K562 (cell line): ENCODE measurements around the gene ZSWIM6. TPM values are rescaled to one million over a fixed set of nuclear protein-coding genes. Genes with fewer than 3 reads are reported as not detected.

Experiments
- ATAC-seq: fragments of 200-7000 bp; cut with Tn5 transposase; 3 replicates; pipeline ENCODE4 v1.9.1; 2020; ENCODE audit warnings: moderate library complexity
- BruUV-seq: library from RNA; stranded (reverse); fragments of 400-500 nt; replicated peaks from 2 replicates; lab custom pipeline; 2021; lab: Mats Ljungman, UMichigan
- CTCF ChIA-PET: fragments of 300-600 bp; formaldehyde crosslinking; extraction: SDS; loops from one replicate; lab custom pipeline; 2021; ENCODE audit warnings: low intra/inter-chr PET ratio; lab: Yijun Ruan, JAX
- POLR2A ChIA-PET: fragments of 300-600, 350-650 bp; sonication (Branson Sonifier 250); formaldehyde crosslinking; extraction: SDS; loops from one replicate; lab custom pipeline; 2021; ENCODE audit warnings: antibody characterized with exemption, inconsistent platforms; lab: Yijun Ruan, JAX
- DNase-seq, 4 experiments: peaks; one replicate each; pipeline versions ENCODE4 v3.0.0 to v3.0.0-alpha.2; 2011 to 2018; ENCODE audit warnings: low spot score in 3 of 4, mixed read lengths in 3 of 4; ENCODE audit errors: extremely low read depth in 1 of 4
- FAIRE-seq: peaks from 2 replicates; lab custom pipeline; 2011; peaks lifted over from hg19 to GRCh38; lab: Jason Lieb, UNC
- H2AFZ ChIP-seq: 2 replicates; pipeline ENCODE4 v1.6.0; 2011; ENCODE audit warnings: low read depth, low read length, control low read depth, inconsistent platforms
- H3K27ac ChIP-seq: fragments of 200-600 bp; 3 replicates; pipeline ENCODE4 v1.8.0; 2011; ENCODE audit warnings: low read depth, mild to moderate bottlenecking, control low read depth, inconsistent platforms, low read length, moderate library complexity, mixed read lengths; ENCODE audit errors: extremely low read depth
- H3K27me3 ChIP-seq, 2 experiments: fragments of 300-600 bp in 1 of 2; 2 replicates in 1 of 2; 3 replicates in 1 of 2; pipeline versions ENCODE4 v1.6.0 to v1.8.0; 2011; ENCODE audit warnings: inconsistent platforms in 2 of 2, low read length in 2 of 2, mild to moderate bottlenecking in 1 of 2, mixed read lengths in 1 of 2, moderate library complexity in 1 of 2; ENCODE audit not compliant: control insufficient read depth in 2 of 2, insufficient read depth in 2 of 2
- H3K36me3 ChIP-seq: fragments of 300-600 bp; 3 replicates; pipeline ENCODE4 v1.8.0; 2011; ENCODE audit warnings: mild to moderate bottlenecking, low read length, inconsistent platforms; ENCODE audit not compliant: control insufficient read depth, insufficient read depth
- H3K4me1 ChIP-seq, 2 experiments: fragments of 200-600 bp in 1 of 2; replicated peaks in 1 of 2; 2 replicates in 1 of 2; 3 replicates in 1 of 2; pipeline versions ENCODE4 v1.5.1 to v1.8.0; 2011; ENCODE audit warnings: inconsistent platforms in 2 of 2, low read length in 2 of 2, mild to moderate bottlenecking in 1 of 2, mixed read lengths in 1 of 2, moderate library complexity in 1 of 2; ENCODE audit not compliant: control insufficient read depth in 2 of 2, insufficient read depth in 2 of 2
- H3K4me2 ChIP-seq: 2 replicates; pipeline ENCODE4 v1.6.1; 2011; ENCODE audit warnings: low read length, control low read depth, inconsistent platforms, mixed read lengths; ENCODE audit not compliant: insufficient read depth
- H3K4me3 ChIP-seq: fragments of 200-600 bp; sonication (generic), shearing (Covaris generic); 2 replicates; pipeline ENCODE4 v1.5.1; 2016; ENCODE audit warnings: control low read depth, inconsistent platforms
- H3K79me2 ChIP-seq: fragments of 200-600 bp; 3 replicates; pipeline ENCODE4 v1.8.0; 2011; ENCODE audit warnings: low read length, inconsistent platforms; ENCODE audit not compliant: control insufficient read depth, insufficient read depth
- H3K9ac ChIP-seq, 2 experiments: 2 replicates each; pipeline versions ENCODE4 v1.6.0 to v1.6.1; 2011; ENCODE audit warnings: low read depth in 2 of 2, low read length in 2 of 2, control low read depth in 1 of 2, inconsistent platforms in 1 of 2, mild to moderate bottlenecking in 1 of 2, mixed read lengths in 1 of 2; ENCODE audit not compliant: insufficient read depth in 1 of 2
- H3K9me1 ChIP-seq: one replicate; pipeline ENCODE4 v1.6.0; 2011; ENCODE audit warnings: inconsistent platforms, mild to moderate bottlenecking, low read length, moderate library complexity; ENCODE audit not compliant: control insufficient read depth, insufficient read depth
- H3K9me3 ChIP-seq: replicated peaks from 2 replicates; pipeline ENCODE4 v1.5.1; 2011; ENCODE audit warnings: low read depth, low read length, inconsistent platforms; ENCODE audit not compliant: control insufficient read depth, insufficient read depth
- H4K20me1 ChIP-seq: replicated peaks from 2 replicates; pipeline ENCODE4 v1.6.1; 2011; ENCODE audit warnings: low read length, inconsistent platforms, mixed read lengths; ENCODE audit not compliant: control insufficient read depth, insufficient read depth
- BHLHE40 ChIP-seq: IDR thresholded peaks from 2 replicates; pipeline ENCODE4 v1.6.1; 2011; ENCODE audit warnings: low read length, improper control_type of control experiment
- ELF4 ChIP-seq: fragments of 450-650 bp; formaldehyde crosslinking; IDR thresholded peaks from 2 replicates; pipeline ENCODE4 v1.4.0; 2022; ENCODE audit warnings: missing genetic modification characterization
- FIP1L1 ChIP-seq: fragments of 200-400 bp; formaldehyde crosslinking; IDR thresholded peaks from 2 replicates; pipeline ENCODE4 v1.6.1; 2018; ENCODE audit warnings: mild to moderate bottlenecking, low read depth, low read length; ENCODE audit not compliant: poor library complexity, severe bottlenecking
- HBP1 ChIP-seq: fragments of 450-650 bp; formaldehyde crosslinking; IDR thresholded peaks from 2 replicates; pipeline ENCODE4 v1.4.0; 2022; ENCODE audit warnings: missing genetic modification characterization
- ZFP30 ChIP-seq: fragments of 250-450 bp; sonication (Bioruptor Pico); IDR thresholded peaks from 2 replicates; pipeline ENCODE4 v1.8.0; 2022; ENCODE audit warnings: moderate library complexity, mild to moderate bottlenecking, inconsistent platforms, borderline replicate concordance
- WGBS: fragments of 100-300 bp; shearing (Covaris generic); methylation state at CpG from one replicate; pipeline ENCODE4 v1.1.6; 2016; ENCODE audit warnings: low coverage, mixed read lengths; ENCODE audit not compliant: insufficient coverage; ENCODE audit errors: missing lambda C conversion rate; 5-methylcytosine and 5-hydroxymethylcytosine counted together
- in situ Hi-C: fragments of 300-500 bp; cut with MboI; formaldehyde crosslinking; loops from 4 replicates; pipeline ENCODE4 v1.15.0; 2018; ENCODE audit warnings: inconsistent platforms, mixed read lengths
- intact Hi-C: fragments of 100-400 bp; cut with micrococcal nuclease; formaldehyde crosslinking; loops from 2 replicates; pipeline ENCODE4 v1.14.2; 2022
- polyA plus RNA-seq, 8 experiments: library from polyadenylated mRNA; depleted of rRNA in 4 of 8; stranded (reverse) in 5 of 8; unstranded in 3 of 8; fragments of >200 nt; fragmentation: Nextera tagmentation in 2 of 8; fragmentation: Illumina TruSeq in 1 of 8; extraction: Ambion mirVana in 2 of 8; extraction: Trizol in 1 of 8; gene quantifications; 2 replicates each; pipeline versions ENCODE4 v1.2.1 to v1.2.3, GENCODE V29; 2011 to 2014; ENCODE audit warnings: inconsistent platforms in 1 of 8, missing spikeins in 1 of 8
- total RNA-seq, 7 experiments: library from RNA; depleted of rRNA in 6 of 7; stranded (reverse); fragments of >200 nt in 6 of 7; fragmentation: Illumina TruSeq in 2 of 7; extraction: Trizol in 2 of 7; gene quantifications; 2 replicates each; pipeline versions ENCODE4 v1.2.1 to v1.2.3, GENCODE V29; 2011 to 2021; ENCODE audit warnings: low replicate concordance in 1 of 7

ZSWIM6 gene
- total and polyA plus RNA-seq, 9 of the 15 experiments (the other 6 are each of a cell fraction or from before 2014, with no cell fraction given) = 0.81 to 3.2 (median 2.0) TPM

DNA sequence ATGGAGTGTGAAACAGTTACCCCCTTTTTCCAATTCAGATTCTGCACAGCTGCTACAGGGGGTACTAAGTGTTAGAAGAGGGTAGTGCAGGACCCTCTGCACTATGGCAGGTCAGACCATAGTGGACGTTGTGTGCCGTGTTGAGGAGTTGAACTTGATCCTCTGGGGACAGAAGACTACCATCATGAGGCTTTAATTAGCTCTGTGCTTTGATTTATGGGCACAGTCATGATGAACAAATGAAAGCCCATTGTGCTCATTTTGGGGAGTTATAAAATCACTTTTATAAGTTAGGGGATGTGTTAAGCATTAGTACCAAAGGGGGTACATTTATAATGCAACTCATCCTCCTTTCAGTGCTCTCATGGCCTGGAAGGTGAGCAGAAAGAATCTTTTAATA, 62.7 kb downstream of the ZSWIM6 start (continued):
- TF ChIP-seq FIP1L1 (no peak), HBP1 (CRISPR knock-in tag) (no peak)
- TF ChIP-seq, all 486 proteins: peak for 0

- no peak for FAIRE-seq
Measured at GRCh38 chr5:61397238-61397637, 65.2 kb downstream of the ZSWIM6 start.

More at GRCh38 chr5:61397238-61397637, 65.2 kb downstream of the ZSWIM6 start:
- Histone ChIP-seq H3K27ac (no peak overlapping the region), H3K36me3 (no peaks in the 10 kb centered on the region), H3K9me3 (no peaks in the 10 kb centered on the region), H3K9me1 (no peaks in the 10 kb centered on the region), H4K20me1 (0 out of 2 replicates have a peak, but pooled peaks cover 10% of the 10 kb centered on the region), H3K4me3 (no peak overlapping the region), H3K4me2 (no peak overlapping the region), H3K79me2 (no peaks in the 10 kb centered on the region), H2AFZ (no peak overlapping the region), H3K9ac (no peak overlapping the region), H3K27me3 (no peaks in the 10 kb centered on the region; a peak in 1 of 5 replicates), H3K4me1 (no peaks in the 10 kb centered on the region; a peak in 1 of 5 replicates)
- POLR2A ChIA-PET = no interaction called here
- intact Hi-C loops (no loop called here), in situ Hi-C loops (no loop called here)
- BruUV-seq = no TSS peak
- ATAC-seq = no peak
- CTCF ChIA-PET = no interaction called here
- no peak for DNase-seq
- TF ChIP-seq ZFP30 (CRISPR knock-in tag) (no peak), BHLHE40 (peak; percentile 39; the same call in 1 of the 2 replicates), ELF4 (no peak)
- WGBS = 7% methylated on average over 1 of the region's 1 CpG
